Limb (tissue), 2 donors: ENCODE results near the gene PXDN.
"Not testable (repeated sequence)": the region's sequence is repeated elsewhere in the genome, so short reads cannot be mapped to it uniquely, and the experiment has no call there.

Source experiments
- DNase-seq, 2 donors: peaks; one replicate each; pipeline ENCODE4 v3.0.0-alpha.2; 2016; ENCODE audit errors: extremely low spot score in 2 of 2

Gene PXDN

GRCh38 chr2:1741851-1742250 is 2.5 kb downstream of the PXDN start:
- no peak for DNase-seq

- peak in 1 of 2 donors; percentile 44 for DNase-seq
These were observed 3.4 kb downstream of the PXDN start for GRCh38 chr2:1740716-1741589.

GRCh38 chr2:1739961-1740715 is 4.2 kb downstream of the PXDN start:
- peak in 1 of 2 donors; percentile 27 for DNase-seq

GRCh38 chr2:1739322-1739957 is 4.9 kb downstream of the PXDN start:
- peak in 1 of 2 donors; percentile 2 for DNase-seq

GRCh38 chr2:1738646-1739302 is 5.5 kb downstream of the PXDN start:
- DNase-seq = peak in 1 of 2 donors; percentile 12

GRCh38 chr2:1738163-1738562 is 6.2 kb downstream of the PXDN start:
- DNase-seq = peak in 1 of 2 donors; percentile 9

- DNase-seq = peak in 1 of 2 donors; percentile 21
These were observed 7.3 kb downstream of the PXDN start for GRCh38 chr2:1736997-1737480.

- peak in 1 of 2 donors; percentile 1 for DNase-seq
These were observed 8.3 kb downstream of the PXDN start for GRCh38 chr2:1736045-1736444.

DNA sequence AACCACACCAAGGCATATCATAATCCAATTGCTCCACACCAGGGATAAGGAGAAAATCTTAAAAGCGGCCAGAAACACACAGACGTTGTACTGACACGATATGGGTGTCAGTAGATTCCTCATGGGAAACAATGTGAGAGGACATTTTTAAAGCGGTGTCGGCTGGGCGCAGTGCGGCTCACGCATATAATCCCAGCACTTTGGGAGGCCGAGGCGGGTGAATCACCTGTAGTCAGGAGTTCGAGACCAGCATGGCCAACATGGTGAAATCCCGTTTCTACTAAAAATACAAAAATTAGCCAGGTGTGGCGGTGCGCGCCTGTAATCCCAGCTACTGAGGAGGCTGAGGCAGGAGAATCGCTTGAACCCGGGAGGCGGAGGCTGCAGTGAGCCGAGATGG is 11.0 kb downstream of the PXDN start:
- not testable (repeated sequence) for DNase-seq

DNA sequence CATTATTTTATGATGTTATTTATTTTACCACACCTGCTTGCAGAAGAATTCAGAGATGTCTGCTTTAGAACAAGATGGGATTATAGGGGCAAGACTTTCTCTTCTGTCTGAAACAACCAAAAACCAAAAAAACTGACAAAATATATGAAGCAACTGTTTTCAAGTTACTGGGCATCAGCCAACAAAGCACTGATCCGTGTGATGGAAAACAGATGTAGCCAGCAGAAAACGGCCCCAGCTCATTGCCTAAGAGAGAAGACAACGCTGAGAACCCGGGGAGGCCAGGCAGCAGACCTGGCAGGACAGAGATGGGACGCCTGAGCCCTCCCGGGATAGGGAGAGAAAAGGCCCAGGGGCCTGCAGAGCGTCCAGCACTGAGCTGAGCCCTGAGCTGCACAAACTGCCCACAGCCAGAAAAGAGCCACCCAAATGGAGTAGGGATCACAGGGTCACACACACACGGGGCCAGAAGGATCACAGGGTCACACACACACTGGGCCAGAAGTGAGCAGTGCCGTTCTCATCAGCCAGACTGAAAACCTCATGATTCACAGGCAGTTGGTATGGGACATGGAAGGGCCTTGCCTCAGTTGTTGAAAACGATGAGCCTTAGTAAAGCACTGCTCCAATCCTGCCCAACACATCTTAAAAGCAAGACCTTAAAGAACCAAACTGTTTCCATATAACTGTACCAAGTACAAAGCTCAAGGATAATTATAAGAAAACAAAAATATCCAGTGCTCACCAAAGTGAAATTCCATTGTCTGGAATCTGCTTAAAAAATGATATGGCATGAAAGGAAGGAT is 12.1 kb downstream of the PXDN start:
- peak; percentile 70 to 72 for DNase-seq

- peak in 1 of 2 donors; percentile 48 for DNase-seq
These were observed 12.8 kb downstream of the PXDN start for GRCh38 chr2:1731447-1731962.

GRCh38 chr2:1730015-1730927 is 14.0 kb downstream of the PXDN start:
- peak in 1 of 2 donors; percentile 35 for DNase-seq

GRCh38 chr2:1729242-1729641 is 15.1 kb downstream of the PXDN start:
- DNase-seq = no peak

GRCh38 chr2:1728821-1729220 is 15.5 kb downstream of the PXDN start:
- DNase-seq = peak in 1 of 2 donors; percentile 71

DNA sequence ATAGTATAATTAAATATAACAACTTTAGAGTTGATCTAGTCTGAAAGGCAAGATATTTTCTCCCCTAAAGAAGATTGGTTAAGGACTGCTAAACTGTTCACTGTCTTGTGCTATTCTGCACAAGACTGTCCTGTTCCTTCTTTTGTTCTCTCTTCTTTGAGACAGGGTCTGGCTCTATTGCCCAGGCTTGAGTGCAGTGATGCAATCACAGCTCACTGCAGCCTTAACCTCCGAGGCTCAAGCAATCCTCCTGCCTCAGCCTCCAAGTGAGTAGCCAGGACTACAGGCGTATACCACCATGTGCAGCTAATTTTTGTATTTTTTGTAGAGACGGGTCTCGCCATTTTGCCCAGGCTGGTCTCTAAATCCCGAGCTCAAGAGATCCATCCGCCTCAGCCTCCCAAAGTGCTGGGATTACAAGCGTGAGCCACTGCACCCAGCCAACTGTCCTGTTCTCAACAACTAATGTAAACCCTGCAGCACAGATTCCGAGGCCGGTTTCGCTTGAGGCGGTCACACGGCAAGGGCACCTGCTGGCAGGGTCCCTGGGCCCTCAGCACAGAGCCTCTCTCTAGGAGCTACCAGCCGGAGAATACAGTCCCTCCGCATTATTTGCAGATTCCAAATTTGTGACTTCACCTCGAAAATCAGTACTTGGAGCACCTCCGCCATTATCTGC is 16.4 kb downstream of the PXDN start:
- no peak for DNase-seq

DNA sequence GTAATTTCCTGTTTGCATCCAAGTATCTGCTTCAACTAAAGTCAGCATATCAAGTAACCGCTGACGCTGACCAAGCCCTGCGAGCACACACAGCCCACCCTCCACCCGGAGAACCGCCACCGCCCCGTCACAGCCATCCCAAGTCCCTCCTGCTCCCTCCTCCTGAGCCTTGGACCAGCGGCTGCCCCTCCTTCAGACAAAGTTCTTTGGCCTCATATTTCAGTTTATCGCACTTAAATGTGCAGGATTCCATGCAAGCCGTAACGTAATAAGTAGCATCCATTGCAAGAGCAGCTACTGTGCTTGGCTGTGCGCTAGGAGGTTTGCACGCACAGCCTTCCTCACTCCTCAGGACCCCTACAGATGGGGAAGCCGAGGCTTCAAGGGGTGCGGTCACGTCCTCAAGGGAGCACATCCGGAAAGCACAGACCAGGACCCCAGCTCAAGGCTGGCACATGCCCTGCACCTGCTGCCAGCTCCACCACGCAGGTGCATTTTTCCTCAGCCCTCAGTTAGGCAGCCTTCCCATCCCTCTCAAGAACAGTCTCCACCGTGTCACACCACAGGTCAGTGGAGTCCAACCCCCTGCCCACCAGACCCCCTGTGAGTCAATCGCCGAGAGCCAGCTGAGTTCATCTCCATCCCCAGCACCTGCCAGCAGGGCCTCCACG is 17.1 kb downstream of the PXDN start:
- DNase-seq = no peak

- DNase-seq = no peak
These were observed 17.8 kb downstream of the PXDN start for GRCh38 chr2:1726558-1726957.

DNA sequence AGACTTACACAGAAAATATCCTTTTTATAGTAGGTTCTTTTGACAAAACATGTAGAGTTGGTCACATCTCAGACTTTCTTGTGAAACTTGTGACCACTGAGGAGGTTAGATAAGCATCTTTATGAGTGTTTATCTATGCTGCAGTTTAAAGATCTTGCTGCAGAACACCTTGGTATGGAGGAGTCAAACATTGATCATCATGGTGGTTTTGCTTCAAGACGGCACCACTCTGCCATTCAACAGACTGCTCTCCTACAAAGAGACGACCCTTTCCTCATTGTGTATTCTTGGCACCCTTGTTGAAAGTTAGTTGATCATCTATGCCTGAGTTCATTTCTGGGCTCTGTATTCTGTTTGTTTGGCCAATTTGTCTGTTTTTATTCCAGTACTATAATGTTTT is 20.0 kb downstream of the PXDN start:
- DNase-seq = not testable (repeated sequence)
